Testis (tissue), 3 donors: ENCODE data around the gene COIL. TPM values are rescaled to one million over a fixed set of nuclear protein-coding genes. Genes with fewer than 3 reads are reported as not detected.

Experiments used
- DNase-seq: peaks from one replicate; pipeline ENCODE4 v3.0.0-alpha.2; 2019
- H3K27ac ChIP-seq, 2 donors: fragments of 200-600 bp; sonication (generic); one replicate each; pipeline ENCODE4 v1.5.1; 2019
- H3K27me3 ChIP-seq: fragments of 200-600 bp; sonication (generic); one replicate; pipeline ENCODE4 v1.5.1; 2019
- H3K36me3 ChIP-seq: fragments of 200-600 bp; sonication (generic); one replicate; pipeline ENCODE4 v1.5.1; 2017; ENCODE audit warnings: low read depth; ENCODE audit errors: missing control alignments
- H3K4me1 ChIP-seq: fragments of 200-600 bp; sonication (generic); one replicate; pipeline ENCODE4 v1.5.1; 2019
- H3K4me3 ChIP-seq, 2 donors: fragments of 200-600 bp; sonication (generic); one replicate each; pipeline ENCODE4 v1.5.1; 2017 to 2019
- H3K9me3 ChIP-seq: fragments of 200-600 bp; sonication (generic); one replicate; pipeline ENCODE4 v1.5.1; 2017
- POLR2A ChIP-seq: fragments of 450-650 bp; IDR thresholded peaks from one replicate; pipeline ENCODE4 v1.6.1; 2017; ENCODE audit warnings: antibody characterized with exemption, mild to moderate bottlenecking, moderate library complexity
- WGBS, 2 donors: methylation state at CpG; one replicate each; pipeline ENCODE4 v1.1.5; 2018; 5-methylcytosine and 5-hydroxymethylcytosine counted together
- intact Hi-C: fragments of 100-400 bp; cut with DNase I; formaldehyde crosslinking; loops from one replicate; pipeline ENCODE4 v1.15.1; 2023; ENCODE audit warnings: low total_unique reads
- polyA plus RNA-seq: library from polyadenylated mRNA; stranded (reverse); fragments of 350-450 nt; fragmentation: Illumina TruSeq; extraction: RNeasy Lipid Tissue Mini Kit (QIAGEN cat#74804); gene quantifications from one replicate; pipeline ENCODE4 v1.2.3, GENCODE V29; 2014; ENCODE audit warnings: low read depth, low replicate concordance; ENCODE audit not compliant: insufficient read depth
- total RNA-seq, 2 donors: library from RNA; depleted of rRNA; stranded (reverse); fragments of >200 nt; gene quantifications; one replicate each; pipeline ENCODE4 v1.2.3, GENCODE V29; 2016
- TF ChIP-seq, protein P1 (sequence below), 3 experiments: fragments of 450-650 bp in 2 of 3; fragments of 200-600 bp in 1 of 3; sonication (generic) in 1 of 3; IDR thresholded peaks; one replicate each; pipeline ENCODE4 v1.5.1; 2016 to 2019; ENCODE audit warnings: antibody characterized with exemption in 3 of 3, mild to moderate bottlenecking in 2 of 3, moderate library complexity in 1 of 3

The COIL gene
- total and polyA plus RNA-seq, 3 donors from 2014 or later = 48.4 to 214 (median 87.6) TPM

DNA sequence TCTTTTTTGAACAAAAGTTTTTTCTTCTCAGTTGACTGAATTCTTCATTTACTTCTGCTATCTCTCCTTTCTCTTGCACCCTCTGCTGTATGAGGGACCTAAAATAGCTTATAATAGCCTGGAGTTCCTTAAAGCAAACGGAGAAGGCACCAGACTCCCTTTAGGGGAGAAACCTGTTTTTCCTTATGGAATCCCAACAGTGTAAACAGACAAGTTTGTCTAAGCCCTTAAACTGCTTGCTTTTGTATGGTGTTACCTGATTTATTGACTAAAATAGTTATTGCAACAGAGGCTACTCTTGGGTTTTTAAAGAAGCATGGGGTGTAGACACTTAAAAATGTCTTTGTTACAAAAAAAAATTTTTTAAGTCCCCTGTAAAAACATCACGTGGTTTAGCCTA lies 34.1 kb downstream of the COIL start:
- Histone ChIP-seq H3K4me1 (no peaks in the 10 kb centered on the region), H3K36me3 (no peaks in the 10 kb centered on the region), H3K27me3 (no peaks in the 10 kb centered on the region), H3K27ac (no peak overlapping the region), H3K9me3 (no peaks in the 10 kb centered on the region), H3K4me3 (no peak overlapping the region)
- DNase-seq = no peak
- TF ChIP-seq, protein P1, sequence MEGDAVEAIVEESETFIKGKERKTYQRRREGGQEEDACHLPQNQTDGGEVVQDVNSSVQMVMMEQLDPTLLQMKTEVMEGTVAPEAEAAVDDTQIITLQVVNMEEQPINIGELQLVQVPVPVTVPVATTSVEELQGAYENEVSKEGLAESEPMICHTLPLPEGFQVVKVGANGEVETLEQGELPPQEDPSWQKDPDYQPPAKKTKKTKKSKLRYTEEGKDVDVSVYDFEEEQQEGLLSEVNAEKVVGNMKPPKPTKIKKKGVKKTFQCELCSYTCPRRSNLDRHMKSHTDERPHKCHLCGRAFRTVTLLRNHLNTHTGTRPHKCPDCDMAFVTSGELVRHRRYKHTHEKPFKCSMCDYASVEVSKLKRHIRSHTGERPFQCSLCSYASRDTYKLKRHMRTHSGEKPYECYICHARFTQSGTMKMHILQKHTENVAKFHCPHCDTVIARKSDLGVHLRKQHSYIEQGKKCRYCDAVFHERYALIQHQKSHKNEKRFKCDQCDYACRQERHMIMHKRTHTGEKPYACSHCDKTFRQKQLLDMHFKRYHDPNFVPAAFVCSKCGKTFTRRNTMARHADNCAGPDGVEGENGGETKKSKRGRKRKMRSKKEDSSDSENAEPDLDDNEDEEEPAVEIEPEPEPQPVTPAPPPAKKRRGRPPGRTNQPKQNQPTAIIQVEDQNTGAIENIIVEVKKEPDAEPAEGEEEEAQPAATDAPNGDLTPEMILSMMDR (IDR thresholded peaks at IDR 0.05) = no peak
- TF ChIP-seq POLR2A = no peak
- intact Hi-C loops = no loop called here
- 71 to 76% methylated on average over 2 of the region's 2 CpGs for WGBS, 2 donors

DNA sequence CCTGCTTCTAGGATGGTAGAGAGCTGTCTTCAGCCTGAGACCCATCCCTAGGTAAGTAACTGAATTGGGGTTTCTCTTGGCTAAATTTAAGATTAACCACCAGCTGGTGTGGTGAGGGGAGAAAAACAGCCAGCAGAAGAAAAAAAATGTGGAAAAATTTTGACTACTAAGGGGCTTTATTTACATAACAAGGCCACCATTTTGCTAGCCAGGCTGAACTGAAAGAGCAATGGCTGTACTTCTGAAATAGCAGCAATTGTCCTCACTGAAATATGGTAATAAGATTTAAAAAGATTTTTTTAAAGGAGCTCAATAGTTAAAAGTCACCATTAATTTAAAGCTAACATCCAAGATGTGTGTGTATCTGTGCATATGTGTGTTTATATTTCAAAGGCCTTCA lies 34.6 kb downstream of the COIL start:
- Histone ChIP-seq H3K4me3 (no peak overlapping the region), H3K27me3 (no peaks in the 10 kb centered on the region), H3K9me3 (no peaks in the 10 kb centered on the region), H3K36me3 (no peaks in the 10 kb centered on the region), H3K27ac (no peak overlapping the region), H3K4me1 (no peaks in the 10 kb centered on the region)
- DNase-seq = no peak
- intact Hi-C loops = no loop called here
- TF ChIP-seq, protein P1 (IDR thresholded peaks at IDR 0.05) = no peak
- no peak for TF ChIP-seq POLR2A

DNA sequence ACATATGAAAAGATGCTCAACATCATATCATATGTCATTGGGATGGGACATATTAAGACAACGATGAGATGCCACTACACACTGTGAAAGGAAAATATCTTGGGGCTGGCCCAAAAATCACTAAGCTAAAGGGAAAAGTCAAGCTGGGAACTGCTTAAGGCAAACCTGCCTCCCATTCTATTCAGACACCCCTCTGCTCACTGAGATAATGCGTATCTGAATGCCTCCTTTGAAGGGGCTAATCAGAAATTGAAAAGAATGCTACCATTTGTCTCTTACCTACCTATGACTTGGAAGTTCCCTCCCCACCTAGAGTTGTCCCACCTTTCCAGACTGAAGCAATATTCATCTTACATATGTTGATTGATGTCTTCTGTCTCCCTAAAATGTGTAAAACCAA lies 35.8 kb downstream of the COIL start:
- intact Hi-C loops = no loop called here
- Histone ChIP-seq H3K27ac (no peak overlapping the region), H3K27me3 (no peaks in the 10 kb centered on the region), H3K4me1 (no peaks in the 10 kb centered on the region), H3K36me3 (no peaks in the 10 kb centered on the region), H3K9me3 (no peaks in the 10 kb centered on the region), H3K4me3 (no peak overlapping the region)
- DNase-seq = no peak
- TF ChIP-seq, protein P1 (IDR thresholded peaks at IDR 0.05) = no peak
- TF ChIP-seq POLR2A = no peak
- 93 to 98% methylated on average over 2 of the region's 2 CpGs for WGBS, 2 donors

GRCh38 chr17:56919717-56920116 lies 41.1 kb downstream of the COIL start:
- intact Hi-C loops = no loop called here
- Histone ChIP-seq H3K27me3 (no peaks in the 10 kb centered on the region), H3K4me3 (no peak overlapping the region), H3K9me3 (no peaks in the 10 kb centered on the region), H3K36me3 (no peaks in the 10 kb centered on the region), H3K4me1 (no peaks in the 10 kb centered on the region), H3K27ac (no peak overlapping the region)
- 67 to 81% methylated on average over 1 of the region's 1 CpG for WGBS, 2 donors
- TF ChIP-seq, protein P1 (IDR thresholded peaks at IDR 0.05) = no peak
- TF ChIP-seq POLR2A = no peak
- no peak for DNase-seq

DNA sequence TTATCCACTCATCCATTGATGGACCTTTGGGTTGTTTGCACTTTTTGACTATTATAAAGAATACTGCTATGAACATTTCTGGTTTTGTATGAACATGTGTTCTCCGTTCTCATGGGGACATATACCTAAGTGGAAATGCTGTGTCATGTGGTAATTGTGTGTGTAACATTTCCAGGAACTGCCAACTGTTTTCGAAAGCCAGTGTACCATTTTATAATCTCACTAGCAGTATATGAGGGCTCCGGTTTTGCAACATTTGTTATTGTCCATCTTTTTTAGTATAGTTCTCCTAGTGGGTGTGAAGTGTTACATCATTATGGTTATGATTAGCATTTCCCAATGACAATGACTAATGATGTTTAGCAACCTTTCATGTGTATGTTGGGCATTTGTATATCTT lies 41.9 kb downstream of the COIL start:
- no peak for TF ChIP-seq POLR2A
- TF ChIP-seq, protein P1 (IDR thresholded peaks at IDR 0.05) = no peak
- WGBS, 2 donors = 90% methylated on average over 3 of the region's 3 CpGs
- DNase-seq = no peak
- no peaks in the 10 kb centered on the region for H3K36me3 ChIP-seq
- H3K4me3 ChIP-seq = no peak overlapping the region
- no peaks in the 10 kb centered on the region for H3K4me1 ChIP-seq
- no peaks in the 10 kb centered on the region for H3K9me3 ChIP-seq
- intact Hi-C loops = no loop called here
- no peaks in the 10 kb centered on the region for H3K27me3 ChIP-seq
- no peak overlapping the region for H3K27ac ChIP-seq
